CD4-positive, alpha-beta T cell treated with Interleukin-17A for 4 hours (primary cell): ENCODE data around the gene ZNF181.
A peak's percentile ranks its signal among the peaks of the same experiment; 100 is the strongest.

Experiments
- DNase-seq: peaks from one replicate; pipeline ENCODE4 v3.0.0-alpha.2; 2020; ENCODE audit warnings: mixed read lengths

ZNF181 gene

DNA sequence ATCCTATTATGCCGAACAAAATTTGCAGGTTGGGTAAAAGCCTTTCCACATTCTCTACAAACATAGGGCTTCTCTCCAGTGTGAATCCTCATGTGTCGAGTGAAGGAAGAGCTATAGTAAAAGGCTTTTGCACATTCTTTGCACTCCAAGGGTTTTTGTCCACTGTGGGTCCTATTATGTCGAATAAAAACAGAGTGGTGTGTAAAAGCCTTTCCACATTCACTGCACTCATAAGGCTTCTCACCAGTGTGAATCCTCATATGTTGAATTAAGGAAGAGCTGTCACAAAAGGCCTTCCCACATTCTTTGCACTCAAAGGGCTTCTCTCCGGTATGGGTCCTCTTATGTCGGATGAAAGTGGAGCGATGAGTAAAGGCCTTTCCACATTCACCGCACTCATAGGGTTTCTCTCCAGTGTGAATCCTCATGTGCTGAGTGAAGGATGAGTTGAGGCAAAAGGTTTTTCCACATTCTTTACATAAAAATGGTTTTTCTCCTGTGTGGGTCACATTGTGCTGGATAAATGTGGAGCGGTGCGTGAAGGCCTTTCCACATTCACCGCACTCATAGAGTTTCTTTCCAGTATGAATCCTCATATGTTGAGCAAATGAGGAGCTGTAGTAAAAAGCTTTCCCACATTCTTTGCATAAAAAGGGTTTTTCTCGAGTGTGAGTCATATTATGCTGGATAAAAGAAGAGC, 25.3 kb downstream of the ZNF181 start:
- DNase-seq, result no peak

DNA sequence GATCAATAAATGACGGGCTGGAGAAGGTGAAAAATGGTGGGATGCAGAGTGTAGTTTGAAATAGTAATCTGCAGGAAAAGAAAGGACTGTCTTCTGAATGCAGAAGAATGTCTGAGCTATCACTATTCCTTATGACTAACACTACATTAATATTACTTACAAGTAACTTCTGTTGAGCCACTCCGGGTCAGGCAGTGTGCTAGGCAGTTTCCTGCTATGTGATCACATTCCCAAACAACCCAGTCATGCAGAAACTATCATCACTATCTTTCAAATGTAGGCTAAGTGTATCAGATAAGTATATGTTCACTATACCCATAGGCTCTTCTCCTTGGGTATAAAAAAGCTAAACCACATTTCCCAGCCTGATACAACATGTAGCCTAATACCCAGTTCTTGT, 32.3 kb downstream of the ZNF181 start:
- no peak for DNase-seq

DNA sequence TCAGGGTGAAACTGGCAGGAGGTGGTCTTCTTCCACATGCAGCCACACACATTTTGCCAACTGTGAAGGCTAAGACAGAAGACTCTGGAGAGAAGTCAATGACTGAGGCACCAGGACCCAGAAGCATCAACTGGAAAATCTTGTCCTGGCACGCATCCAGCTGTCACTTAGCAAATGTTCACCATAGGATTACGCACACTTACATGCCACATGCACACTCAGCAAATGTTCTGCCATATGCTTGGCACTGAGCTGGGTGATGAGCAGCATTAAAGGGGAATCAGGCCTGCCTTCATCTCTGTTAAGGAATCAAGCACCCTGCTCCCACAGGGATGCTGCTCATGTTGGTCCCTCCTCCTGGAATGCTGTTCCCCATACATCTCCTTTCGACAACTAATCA, 33.9 kb downstream of the ZNF181 start:
- DNase-seq, result no peak

DNA sequence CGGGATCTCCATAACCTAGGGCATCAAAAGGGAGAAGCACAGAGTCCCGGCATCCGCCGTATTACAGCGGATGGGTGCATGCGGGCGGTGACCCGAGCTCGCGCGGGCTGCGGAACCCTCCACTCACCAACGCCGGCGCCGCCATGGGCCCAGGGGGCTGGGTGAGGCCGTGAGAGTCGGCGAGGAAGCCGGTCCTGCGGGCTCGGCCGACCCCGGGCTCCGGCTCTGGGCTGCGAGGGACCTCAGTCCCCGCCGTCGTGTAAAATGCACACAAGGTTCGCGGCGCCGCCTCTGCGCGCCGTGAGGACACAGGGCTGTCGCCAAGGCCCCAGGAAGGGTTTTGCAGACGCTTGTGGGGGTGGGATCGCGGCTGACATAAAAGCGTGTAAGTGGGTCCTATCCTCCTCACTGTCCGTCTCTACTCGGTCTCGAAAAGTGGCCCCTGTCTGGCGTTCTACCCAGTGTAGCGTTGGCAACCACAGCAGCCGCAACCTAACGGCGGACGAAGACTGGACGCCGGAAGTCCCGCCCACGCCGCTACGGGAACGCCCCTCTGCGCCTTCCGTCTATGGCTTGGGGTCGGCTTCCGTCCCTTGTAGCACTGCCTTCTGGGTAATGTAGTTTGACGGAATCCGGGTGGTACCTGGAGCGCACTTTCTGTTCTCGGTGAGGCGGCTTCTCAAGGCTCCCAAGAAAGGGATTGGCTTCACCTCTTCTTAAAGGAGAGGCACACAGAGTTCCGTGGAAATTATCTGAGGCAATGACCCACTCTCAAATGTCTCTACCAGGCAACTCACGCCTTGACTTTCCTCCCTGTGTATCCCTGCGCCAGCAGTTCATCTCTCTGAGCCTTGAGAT, 38.9 kb downstream of the ZNF181 start, which contains the start of gene ZNF599:
TSS of gene ZNF599 (minus strand) at position 519 of the 858 bp plus-strand sequence. CDS start at position 145, 374 bp downstream.
- DNase-seq, result peak; percentile 96

DNA sequence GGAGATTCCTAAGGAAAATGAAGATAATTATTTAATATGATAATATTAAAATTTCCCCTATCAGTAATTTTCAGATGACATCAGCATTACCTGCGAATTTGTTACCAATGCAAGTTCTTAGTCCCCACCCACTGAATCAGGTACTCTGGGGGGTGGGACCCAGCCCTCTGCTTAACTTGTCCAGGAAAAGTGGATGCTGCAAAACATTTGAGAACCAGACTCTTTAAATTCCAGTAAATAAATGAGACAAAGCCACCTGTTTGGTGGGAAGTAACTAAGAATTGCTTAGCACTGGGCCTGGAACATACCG, 39.5 kb downstream of the ZNF181 start:
- DNase-seq, result no peak

DNA sequence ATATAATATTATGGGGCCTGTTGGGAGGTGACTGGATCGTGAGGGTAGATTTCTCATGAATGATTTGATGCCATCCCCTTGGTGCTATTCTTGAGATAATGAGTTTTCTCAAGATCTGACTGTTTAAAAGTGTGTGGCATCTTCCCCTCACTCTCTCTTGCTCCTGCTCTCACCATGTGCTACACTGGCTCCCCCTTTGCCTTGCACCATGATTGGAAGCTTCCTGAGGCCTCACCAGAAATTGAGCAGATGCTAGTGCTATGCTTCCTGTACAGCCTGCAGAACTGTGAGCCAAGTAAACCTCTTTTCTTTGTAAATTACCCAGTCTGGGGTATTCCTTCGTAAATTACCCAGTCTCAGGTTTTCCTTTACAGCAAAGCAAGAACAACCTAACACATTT, 40.8 kb downstream of the ZNF181 start:
- DNase-seq, result no peak

DNA sequence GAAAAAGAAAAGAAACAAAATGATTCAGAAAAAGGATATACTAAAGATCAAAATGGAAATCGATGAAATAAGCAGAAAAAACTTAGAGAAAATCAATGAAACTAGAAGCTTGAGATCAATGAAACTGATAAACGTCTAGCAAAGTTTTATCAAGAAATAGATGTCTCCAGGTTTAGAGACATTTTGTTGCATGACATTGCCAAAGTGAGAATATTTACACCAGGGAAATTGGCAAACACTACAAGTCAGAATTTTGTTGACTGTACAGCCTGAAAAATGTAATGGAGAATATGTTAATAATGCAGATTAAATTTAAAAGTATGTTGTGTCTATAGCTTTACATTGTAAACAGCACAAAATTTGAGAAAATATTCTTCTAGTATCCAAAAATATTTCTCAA, 44.3 kb downstream of the ZNF181 start:
- no peak for DNase-seq

DNA sequence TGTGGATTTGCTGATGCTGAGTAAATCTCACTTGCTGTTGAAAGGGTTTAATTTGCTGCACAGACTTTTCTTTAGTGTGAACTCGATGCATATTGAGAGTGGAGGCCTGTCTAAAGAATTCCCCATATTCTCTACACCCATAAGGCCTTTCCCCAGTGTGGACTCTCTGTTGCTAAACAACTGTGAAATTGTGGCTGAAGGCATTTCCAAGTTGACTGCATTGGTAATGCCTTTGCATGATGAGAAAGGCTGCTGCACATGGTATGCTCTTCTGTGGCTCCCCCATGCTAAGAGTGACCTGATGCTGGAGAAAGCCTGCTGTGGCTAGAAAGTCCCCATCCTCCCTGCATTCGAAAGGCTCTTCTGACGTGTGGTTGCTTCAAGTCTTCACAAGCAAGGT, 45.6 kb downstream of the ZNF181 start:
- no peak for DNase-seq

DNA sequence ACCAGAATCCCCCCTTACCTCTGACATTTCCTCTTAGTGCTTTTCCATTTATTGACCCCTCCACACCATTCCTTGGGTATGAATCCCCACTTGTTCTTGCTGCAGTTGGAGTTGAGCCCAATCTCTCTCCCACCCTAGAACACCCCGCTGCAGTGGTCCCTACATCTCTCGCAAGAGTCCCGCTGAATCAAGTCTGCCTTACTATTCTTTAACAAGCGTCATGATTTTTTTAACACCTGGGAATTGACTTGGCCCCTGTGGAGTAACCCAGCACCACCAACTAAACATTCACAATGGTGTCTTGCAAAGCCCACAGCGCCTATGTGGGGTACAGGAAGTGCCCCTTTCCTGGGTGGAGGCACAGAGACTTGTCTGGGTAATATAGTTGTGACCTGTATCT, 52.2 kb downstream of the ZNF181 start:
- DNase-seq, result no peak

DNA sequence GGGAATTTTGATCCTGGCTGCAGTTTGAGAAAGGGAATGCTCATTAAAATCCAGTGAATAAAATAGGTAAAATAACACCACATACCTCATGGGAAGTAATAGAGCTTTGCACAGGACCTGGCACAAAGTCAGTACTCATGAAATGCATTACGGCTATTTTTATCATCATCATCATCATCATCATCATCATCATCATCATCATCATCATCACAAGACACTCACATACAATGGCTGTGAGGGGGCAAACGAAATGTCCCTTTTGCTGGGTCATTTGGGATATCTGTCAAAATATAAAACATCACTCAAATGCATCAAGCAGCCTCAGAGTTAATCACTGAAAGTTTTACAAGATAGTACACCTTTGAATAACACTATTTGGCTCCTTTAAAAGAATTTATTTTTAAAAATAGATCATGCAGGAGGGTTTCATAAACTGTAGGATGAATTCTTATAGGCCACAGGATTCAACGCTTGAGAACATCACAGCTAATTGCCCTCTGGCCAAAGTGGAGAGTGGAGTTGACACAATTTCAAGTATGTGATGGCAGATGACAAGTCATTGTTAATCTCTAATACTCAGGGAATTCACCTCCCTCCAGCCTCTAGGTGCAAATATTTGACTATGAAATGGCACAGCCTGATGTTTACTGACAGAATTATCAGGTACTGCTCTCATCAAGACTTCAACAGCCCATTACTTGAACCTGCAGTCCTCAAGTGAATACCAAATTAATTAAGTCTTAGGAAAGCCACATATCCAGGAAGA, 53.2 kb downstream of the ZNF181 start:
- no peak for DNase-seq

DNA sequence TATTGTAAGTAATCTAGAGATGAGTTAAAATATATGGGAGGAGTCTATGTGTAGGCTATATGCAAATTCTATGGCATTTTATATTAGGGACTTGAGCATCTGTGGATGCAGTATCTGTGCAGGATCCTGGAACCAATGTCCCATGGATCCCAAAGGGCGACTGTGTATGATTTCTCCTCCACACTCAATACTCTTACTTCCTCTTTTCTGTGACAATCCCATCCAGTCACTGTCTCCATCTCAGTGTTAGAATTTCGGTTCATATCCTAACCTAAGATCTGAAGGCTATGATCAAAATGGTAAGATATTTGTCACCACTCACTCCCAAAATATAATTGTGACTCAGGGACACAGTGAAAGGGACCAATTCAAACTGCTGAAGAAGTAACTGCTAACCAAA, 54.0 kb downstream of the ZNF181 start:
- no peak for DNase-seq

DNA sequence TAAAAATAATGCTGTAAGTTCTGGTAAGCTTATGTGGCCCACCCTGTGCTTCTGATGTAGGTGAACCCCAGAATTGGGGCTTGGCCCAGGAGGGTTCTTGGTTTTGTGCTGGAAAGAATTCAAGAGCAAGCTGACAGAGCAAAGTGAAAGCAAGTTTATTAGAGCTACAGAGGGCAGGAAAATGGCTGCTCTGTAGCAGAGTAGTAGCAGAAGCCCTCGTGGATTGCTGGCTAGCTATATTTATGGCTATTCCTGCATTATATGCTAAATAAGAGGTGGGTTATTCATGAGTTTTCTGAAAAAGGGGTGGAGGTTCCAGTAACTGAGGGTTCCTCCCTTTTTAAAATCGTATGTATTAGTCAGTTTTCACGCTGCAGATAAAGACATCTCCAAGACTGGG, 59.5 kb downstream of the ZNF181 start:
- DNase-seq, result no peak

DNA sequence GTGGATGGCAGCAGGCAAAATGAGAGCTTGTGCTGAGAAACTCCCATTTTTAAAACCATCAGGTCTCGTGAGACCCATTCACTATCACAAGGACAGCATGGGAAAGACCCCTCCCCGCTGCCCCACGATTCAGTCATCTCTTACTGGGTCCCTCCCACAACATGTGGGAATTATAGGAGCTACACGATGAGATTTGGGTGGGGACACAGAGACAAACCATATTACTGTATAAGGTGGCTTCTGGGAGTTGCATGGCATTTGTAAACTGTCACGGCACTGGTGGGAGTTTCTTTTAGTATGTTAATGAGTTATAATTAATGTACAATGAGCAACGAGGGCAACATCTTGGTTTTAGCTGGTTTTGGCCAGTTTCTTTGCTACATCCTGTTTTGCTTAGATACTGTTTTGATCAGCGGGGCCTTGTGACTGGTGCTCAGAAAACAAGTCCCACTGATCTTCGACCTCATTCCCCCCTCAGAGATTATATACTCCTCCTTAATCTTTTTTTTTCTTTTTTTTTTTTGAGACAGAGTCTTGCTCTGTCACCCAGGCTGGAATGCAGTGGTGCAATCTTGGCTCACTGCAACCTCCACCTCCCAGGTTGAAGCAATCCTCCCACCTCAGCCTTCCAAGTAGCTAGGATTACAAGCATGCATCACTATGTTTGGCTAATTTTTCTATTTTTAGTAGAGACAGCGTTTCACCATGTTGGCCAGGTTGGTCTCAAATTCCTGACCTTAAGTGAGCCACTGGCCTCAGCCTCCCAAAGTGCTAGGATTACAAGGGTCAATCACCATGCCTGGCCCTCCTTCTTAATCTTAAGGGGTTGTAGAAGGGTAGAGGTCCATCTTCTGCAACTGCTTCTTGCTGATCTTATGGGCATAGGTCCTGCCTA, 60.3 kb downstream of the ZNF181 start:
- DNase-seq, result no peak
